Neural progenitor cell (in vitro differentiated cells): ENCODE data around the gene SYT1. TPM values are rescaled to one million over a fixed set of nuclear protein-coding genes. Genes with fewer than 3 reads are reported as not detected.

Source experiments
- DNase-seq: peaks from one replicate; pipeline ENCODE4 v3.0.0-alpha.2; 2016; ENCODE audit warnings: low spot score
- H2AFZ ChIP-seq: fragments of 200-600 bp; sonication (generic); replicated peaks from 2 replicates; pipeline ENCODE4 v1.6.1; 2016; ENCODE audit warnings: antibody characterized with exemption
- H3F3A ChIP-seq: fragments of 200-600 bp; sonication (generic); 2 replicates; pipeline ENCODE4 v1.6.1; 2016; ENCODE audit warnings: antibody characterized with exemption, low read depth
- H3K27ac ChIP-seq: fragments of 200-600 bp; sonication (generic); 2 replicates; pipeline ENCODE4 v1.5.1; 2016; ENCODE audit warnings: mild to moderate bottlenecking
- H3K27me3 ChIP-seq: fragments of 200-600 bp; sonication (generic); 2 replicates; pipeline ENCODE4 v1.6.1; 2016; ENCODE audit warnings: mild to moderate bottlenecking, moderate library complexity
- H3K36me3 ChIP-seq: fragments of 200-600 bp; sonication (generic); 2 replicates; pipeline ENCODE4 v1.5.1; 2016
- H3K4me1 ChIP-seq: fragments of 200-600 bp; sonication (generic); 2 replicates; pipeline ENCODE4 v1.6.1; 2016; ENCODE audit warnings: mixed run types
- H3K4me2 ChIP-seq: fragments of 200-600 bp; sonication (generic); 2 replicates; pipeline ENCODE4 v1.6.1; 2016
- H3K4me3 ChIP-seq: fragments of 200-600 bp; sonication (generic); 2 replicates; pipeline ENCODE4 v1.5.1; 2016
- H3K79me2 ChIP-seq: fragments of 200-600 bp; sonication (generic); 2 replicates; pipeline ENCODE4 v1.6.1; 2016; ENCODE audit warnings: low read depth
- H3K9ac ChIP-seq: fragments of 200-600 bp; sonication (generic); 2 replicates; pipeline ENCODE4 v1.6.1; 2016
- H3K9me3 ChIP-seq: fragments of 200-600 bp; sonication (generic); 2 replicates; pipeline ENCODE4 v1.5.1; 2016; ENCODE audit warnings: low read depth
- H4K20me1 ChIP-seq: fragments of 200-600 bp; sonication (generic); 2 replicates; pipeline ENCODE4 v1.6.1; 2016; ENCODE audit warnings: low read depth
- H3K27ac Mint-ChIP-seq: 3 replicates; pipeline ENCODE4 v1.8.0; 2021; ENCODE audit warnings: mixed read lengths
- H3K27me3 Mint-ChIP-seq: 2 replicates; pipeline ENCODE4 v1.8.0; 2022; ENCODE audit warnings: low read depth, mild to moderate bottlenecking, inconsistent platforms, moderate library complexity, mixed read lengths; ENCODE audit not compliant: insufficient read depth
- H3K36me3 Mint-ChIP-seq: 3 replicates; pipeline ENCODE4 v1.8.0; 2021; ENCODE audit warnings: mixed read lengths
- H3K4me1 Mint-ChIP-seq: 3 replicates; pipeline ENCODE4 v1.8.0; 2021; ENCODE audit warnings: mixed read lengths
- H3K4me3 Mint-ChIP-seq: 3 replicates; pipeline ENCODE4 v1.8.0; 2021; ENCODE audit warnings: mild to moderate bottlenecking, moderate library complexity, mixed read lengths
- H3K9me3 Mint-ChIP-seq: 3 replicates; pipeline ENCODE4 v1.8.0; 2020; ENCODE audit warnings: mixed read lengths
- CTCF ChIP-seq: fragments of 200-600 bp; sonication (generic); IDR thresholded peaks from 2 replicates; pipeline ENCODE4 v1.5.1; 2017; ENCODE audit warnings: antibody characterized with exemption, mild to moderate bottlenecking
- EZH2 ChIP-seq: fragments of 200-600 bp; sonication (generic); IDR thresholded peaks from 2 replicates; pipeline ENCODE4 v1.6.1; 2017; ENCODE audit warnings: antibody characterized with exemption, mild to moderate bottlenecking, moderate library complexity
- EZH2phosphoT487 ChIP-seq: fragments of 200-600 bp; sonication (generic); IDR thresholded peaks from 2 replicates; pipeline ENCODE4 v1.6.1; 2017; ENCODE audit warnings: antibody characterized with exemption
- total RNA-seq: library from RNA; depleted of rRNA; stranded (reverse); fragments of >200 nt; gene quantifications from 2 replicates; pipeline ENCODE4 v1.2.3, GENCODE V29; 2015; ENCODE audit warnings: low replicate concordance

SYT1 gene
- total RNA-seq, 1 donor from 2014 or later, result 36.9 TPM

GRCh38 chr12:79482323-79482722 is 617.7 kb downstream of the SYT1 start:
- Histone ChIP-seq H3K9ac (no peak overlapping the region), H3F3A (peaks cover 15% of the 10 kb centered on the region), H3K9me3 (no peaks in the 10 kb centered on the region), H3K79me2 (no peaks in the 10 kb centered on the region), H3K4me1 (peaks cover 6% of the 10 kb centered on the region), H3K36me3 (no peaks in the 10 kb centered on the region), H2AFZ (peak overlapping the region; percentile 81), H3K4me3 (no peak overlapping the region), H4K20me1 (no peaks in the 10 kb centered on the region), H3K27me3 (no peaks in the 10 kb centered on the region), H3K27ac (no peak overlapping the region), H3K4me2 (no peak overlapping the region)
- H3K9me3 Mint-ChIP-seq, result no peaks in the 10 kb centered on the region
- TF ChIP-seq EZH2, result no peak
- no peak for TF ChIP-seq CTCF
- no peak for TF ChIP-seq EZH2phosphoT487
- peak; percentile 3 for DNase-seq
- H3K4me3 Mint-ChIP-seq, result no peak overlapping the region
- H3K4me1 Mint-ChIP-seq, result peaks cover 11% of the 10 kb centered on the region
- no peak overlapping the region for H3K27ac Mint-ChIP-seq
- peaks cover 5% of the 10 kb centered on the region for H3K27me3 Mint-ChIP-seq
- no peaks in the 10 kb centered on the region for H3K36me3 Mint-ChIP-seq

- Histone ChIP-seq H3K4me3 (no peak overlapping the region), H3K9me3 (no peaks in the 10 kb centered on the region), H3K4me1 (peaks cover 6% of the 10 kb centered on the region), H3K4me2 (no peak overlapping the region), H3K27me3 (no peaks in the 10 kb centered on the region), H3K36me3 (no peaks in the 10 kb centered on the region), H4K20me1 (no peaks in the 10 kb centered on the region), H3K9ac (no peak overlapping the region), H3K27ac (no peak overlapping the region), H2AFZ (no peak overlapping the region), H3F3A (peaks cover 15% of the 10 kb centered on the region), H3K79me2 (no peaks in the 10 kb centered on the region)
- peaks cover 11% of the 10 kb centered on the region for H3K4me1 Mint-ChIP-seq
- DNase-seq, result no peak
- no peak for TF ChIP-seq CTCF
- no peak for TF ChIP-seq EZH2
- no peak for TF ChIP-seq EZH2phosphoT487
- no peaks in the 10 kb centered on the region for H3K36me3 Mint-ChIP-seq
- H3K4me3 Mint-ChIP-seq, result no peak overlapping the region
- peaks cover 5% of the 10 kb centered on the region for H3K27me3 Mint-ChIP-seq
- H3K9me3 Mint-ChIP-seq, result no peaks in the 10 kb centered on the region
- H3K27ac Mint-ChIP-seq, result no peak overlapping the region
These were observed 618.3 kb downstream of the SYT1 start for GRCh38 chr12:79482921-79483320.

GRCh38 chr12:79486154-79486553 is 621.6 kb downstream of the SYT1 start:
- Histone ChIP-seq H3K9me3 (no peaks in the 10 kb centered on the region), H3K79me2 (no peaks in the 10 kb centered on the region), H3F3A (no peaks in the 10 kb centered on the region), H3K4me1 (peaks cover 6% of the 10 kb centered on the region), H3K9ac (no peak overlapping the region), H2AFZ (no peak overlapping the region), H3K27ac (no peak overlapping the region), H3K4me2 (no peak overlapping the region), H4K20me1 (no peaks in the 10 kb centered on the region), H3K4me3 (no peak overlapping the region), H3K36me3 (no peaks in the 10 kb centered on the region), H3K27me3 (no peaks in the 10 kb centered on the region)
- H3K4me3 Mint-ChIP-seq, result no peak overlapping the region
- no peaks in the 10 kb centered on the region for H3K9me3 Mint-ChIP-seq
- H3K27ac Mint-ChIP-seq, result no peak overlapping the region
- no peaks in the 10 kb centered on the region for H3K36me3 Mint-ChIP-seq
- DNase-seq, result no peak
- H3K27me3 Mint-ChIP-seq, result peaks cover 9% of the 10 kb centered on the region
- TF ChIP-seq EZH2, result no peak
- no peak for TF ChIP-seq CTCF
- no peak for TF ChIP-seq EZH2phosphoT487
- peaks cover 11% of the 10 kb centered on the region for H3K4me1 Mint-ChIP-seq
